IMR-90 (cell line): ENCODE measurements around the gene CFAP73.

Source experiments
- BHLHE40 ChIP-seq: fragments of 150-350 bp; IDR thresholded peaks from 2 replicates; pipeline ENCODE4 v1.6.1; 2016; ENCODE audit warnings: mild to moderate bottlenecking, low read depth, low read length
- CEBPB ChIP-seq: IDR thresholded peaks from 2 replicates; pipeline ENCODE4 v1.6.1; 2012; ENCODE audit warnings: low read depth, low read length, improper control_type of control experiment
- CHD1 ChIP-seq: IDR thresholded peaks from 2 replicates; pipeline ENCODE4 v1.6.1; 2012; ENCODE audit warnings: low read depth, low read length, improper control_type of control experiment
- CTCF ChIP-seq: conservative IDR thresholded peaks from 2 replicates; pipeline ENCODE4 v1.5.1; 2012; ENCODE audit warnings: mild to moderate bottlenecking, low read depth, low read length, improper control_type of control experiment
- FOS ChIP-seq: fragments of 150-350 bp; IDR thresholded peaks from 2 replicates; pipeline ENCODE4 v1.6.1; 2016; ENCODE audit warnings: low read depth, low read length
- MAFK ChIP-seq: IDR thresholded peaks from 2 replicates; pipeline ENCODE4 v1.6.1; 2012; ENCODE audit warnings: low read depth, low read length, improper control_type of control experiment
- MAZ ChIP-seq: IDR thresholded peaks from 2 replicates; pipeline ENCODE4 v1.6.1; 2012; ENCODE audit warnings: low read depth, mild to moderate bottlenecking, low read length, improper control_type of control experiment, moderate library complexity, borderline replicate concordance
- MXI1 ChIP-seq: IDR thresholded peaks from 2 replicates; pipeline ENCODE4 v1.6.1; 2012; ENCODE audit warnings: low read depth, mild to moderate bottlenecking, low read length, moderate library complexity, borderline replicate concordance
- POLR2A ChIP-seq: IDR thresholded peaks from 2 replicates; pipeline ENCODE4 v1.6.1; 2012; ENCODE audit warnings: mild to moderate bottlenecking, low read depth, low read length
- RAD21 ChIP-seq: IDR thresholded peaks from 2 replicates; pipeline ENCODE4 v1.6.1; 2012; ENCODE audit warnings: low read length, improper control_type of control experiment
- RCOR1 ChIP-seq: IDR thresholded peaks from 2 replicates; pipeline ENCODE4 v1.6.1; 2012; ENCODE audit warnings: mild to moderate bottlenecking, low read length, improper control_type of control experiment; ENCODE audit not compliant: insufficient replicate concordance
- RFX5 ChIP-seq: IDR thresholded peaks from 2 replicates; pipeline ENCODE4 v1.8.0; 2012; ENCODE audit warnings: low read depth, mild to moderate bottlenecking, low read length, moderate library complexity
- USF2 ChIP-seq: fragments of 150-350 bp; IDR thresholded peaks from 2 replicates; pipeline ENCODE4 v1.6.1; 2017; ENCODE audit warnings: mild to moderate bottlenecking, antibody characterized with exemption, low read length, low read depth

- no peak for TF ChIP-seq CTCF
- no peak for TF ChIP-seq POLR2A
- no peak for TF ChIP-seq MAFK
- no peak for TF ChIP-seq MXI1
- TF ChIP-seq RAD21: no peak
- no peak for TF ChIP-seq USF2
- TF ChIP-seq RCOR1: no peak
- TF ChIP-seq CEBPB: no peak
- TF ChIP-seq FOS: no peak
- no peak for TF ChIP-seq CHD1
- TF ChIP-seq MAZ: no peak
- TF ChIP-seq BHLHE40: no peak
- TF ChIP-seq RFX5: no peak
Measured at GRCh38 chr12:113164014-113164413, 14.5 kb downstream of the CFAP73 start.
